Thymus (tissue), 11 donors: Measurements from ENCODE around the gene SPRR3. TPM values are rescaled to one million over a fixed set of nuclear protein-coding genes. Genes with fewer than 3 reads are reported as not detected.
"Not testable (repeated sequence)": the region's sequence is repeated elsewhere in the genome, so short reads cannot be mapped to it uniquely, and the experiment has no call there.

ENCODE experiments used
- DNase-seq, 9 donors: peaks; one replicate each; pipeline ENCODE4 v3.0.0-alpha.2; 2013; ENCODE audit warnings: low spot score in 9 of 9, low read depth in 6 of 9, missing footprints in 1 of 9
- H3K27ac ChIP-seq, 2 donors: one replicate each; pipeline ENCODE4 v1.5.1; 2013; ENCODE audit warnings: control low read depth in 1 of 2, low read depth in 1 of 2, low read length in 1 of 2, mild to moderate bottlenecking in 1 of 2, moderate library complexity in 1 of 2
- H3K27me3 ChIP-seq, 2 donors: one replicate each; pipeline ENCODE4 v1.5.1; 2013; ENCODE audit warnings: low read length in 1 of 2; ENCODE audit not compliant: control insufficient read depth in 2 of 2, insufficient read depth in 1 of 2
- H3K36me3 ChIP-seq, 2 donors: one replicate each; pipeline ENCODE4 v1.5.1; 2013; ENCODE audit warnings: low read length in 1 of 2, mild to moderate bottlenecking in 1 of 2, moderate library complexity in 1 of 2; ENCODE audit not compliant: control insufficient read depth in 2 of 2, insufficient read depth in 2 of 2
- H3K4me1 ChIP-seq, 2 donors: one replicate each; pipeline ENCODE4 v1.5.1; 2013; ENCODE audit warnings: low read length in 2 of 2; ENCODE audit not compliant: control insufficient read depth in 2 of 2, insufficient read depth in 2 of 2
- H3K4me3 ChIP-seq, 2 donors: one replicate each; pipeline ENCODE4 v1.5.1; 2013; ENCODE audit warnings: low read length in 2 of 2, control low read depth in 1 of 2, mild to moderate bottlenecking in 1 of 2
- H3K9me3 ChIP-seq, 2 donors: one replicate each; pipeline ENCODE4 v1.5.1; 2013; ENCODE audit warnings: low read length in 1 of 2, mild to moderate bottlenecking in 1 of 2; ENCODE audit not compliant: control insufficient read depth in 2 of 2, insufficient read depth in 1 of 2
- WGBS: extraction: QIAGEN DNeasy Blood & Tissue Kit; methylation state at CpG from one replicate; pipeline ENCODE4 v1.1.7; 2013; 5-methylcytosine and 5-hydroxymethylcytosine counted together
- polyA plus RNA-seq: library from polyadenylated mRNA; stranded (reverse); fragments of 200-250 nt; gene quantifications from one replicate; pipeline ENCODE4 v1.2.3, GENCODE V29; 2013
- total RNA-seq: library from RNA; stranded (reverse); fragments of 120-200 nt; gene quantifications from one replicate; pipeline ENCODE4 v1.2.4, GENCODE V29; 2013
- donor health status: healthy.

Gene SPRR3
- total and polyA plus RNA-seq, 2 donors, result 0.28 to 9.7 TPM

DNA sequence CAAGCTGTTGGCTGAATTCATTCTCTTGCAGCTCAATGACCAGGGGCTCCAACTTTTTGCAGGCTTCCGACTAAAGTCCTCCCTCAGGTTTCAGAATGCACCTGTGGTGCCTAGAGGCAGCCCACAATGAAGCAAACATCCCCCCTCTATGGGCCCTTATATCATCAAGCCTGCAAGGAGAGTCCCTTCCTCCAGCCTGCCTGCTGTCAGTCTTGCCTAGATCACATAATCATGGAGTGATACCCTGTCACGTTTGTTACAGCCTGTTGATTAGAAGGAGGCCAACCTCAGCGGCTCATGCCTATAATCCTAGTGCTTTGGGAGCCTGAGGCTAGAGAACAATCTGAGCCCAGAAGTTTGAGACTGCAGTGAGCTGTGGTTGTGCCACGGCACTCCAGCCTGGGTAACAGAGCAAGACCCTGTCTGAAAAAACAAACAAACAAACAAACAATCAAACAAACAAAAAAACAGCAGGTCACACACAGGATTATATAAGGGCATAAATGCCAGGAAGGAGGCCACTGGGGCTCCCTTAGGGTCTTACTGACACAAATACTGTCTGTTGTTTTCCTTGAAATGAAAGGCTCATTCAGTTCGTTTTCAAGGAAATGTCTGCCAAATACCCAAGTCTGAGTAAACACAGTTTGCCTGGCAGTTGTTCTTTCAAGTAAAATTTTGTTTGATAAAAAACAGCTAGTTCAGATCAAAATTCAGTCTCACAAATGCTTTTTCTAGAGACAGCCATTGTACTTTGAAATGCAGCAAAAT lies 4.7 kb upstream of the SPRR3 start:
- Histone ChIP-seq H3K27me3 (no peaks in the 10 kb centered on the region), H3K9me3 (no peaks in the 10 kb centered on the region), H3K36me3 (no peaks in the 10 kb centered on the region), H3K4me1 (no peaks in the 10 kb centered on the region), H3K27ac (no peak overlapping the region), H3K4me3 (no peak overlapping the region)
- 23% methylated on average over 5 of the region's 5 CpGs for WGBS
- DNase-seq, result no peak

DNA sequence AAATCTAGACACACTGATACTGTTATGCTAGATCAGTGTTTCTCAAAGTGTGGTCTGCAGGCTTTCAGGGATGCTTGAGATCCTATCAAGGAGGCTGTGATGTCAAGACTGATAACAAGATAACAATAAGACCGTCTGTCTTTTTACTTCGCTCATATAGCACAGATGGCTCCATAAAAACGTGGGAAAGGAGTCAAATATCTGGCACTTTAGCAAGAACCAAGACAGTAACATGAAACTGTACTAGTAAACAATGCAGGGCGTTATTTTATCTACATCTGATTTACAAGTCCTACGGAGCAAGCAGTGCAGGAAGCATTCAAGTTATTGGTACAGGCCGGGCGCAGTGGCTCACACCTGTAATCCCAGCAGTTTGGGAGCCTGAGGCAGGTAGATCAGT lies 3.6 kb upstream of the SPRR3 start:
- H3K4me3 ChIP-seq, result no peak overlapping the region
- H3K27me3 ChIP-seq, result no peaks in the 10 kb centered on the region
- H3K9me3 ChIP-seq, result no peaks in the 10 kb centered on the region
- H3K36me3 ChIP-seq, result no peaks in the 10 kb centered on the region
- DNase-seq, result no peak
- H3K27ac ChIP-seq, result no peak overlapping the region
- WGBS, result 56% methylated on average over 7 of the region's 7 CpGs
- no peaks in the 10 kb centered on the region for H3K4me1 ChIP-seq

- Histone ChIP-seq H3K4me3 (no peak overlapping the region), H3K36me3 (no peaks in the 10 kb centered on the region), H3K4me1 (no peaks in the 10 kb centered on the region), H3K9me3 (no peaks in the 10 kb centered on the region), H3K27ac (no peak overlapping the region), H3K27me3 (no peaks in the 10 kb centered on the region)
- no peak for DNase-seq
- WGBS, result 91% methylated on average over 4 of the region's 4 CpGs
Observed at GRCh38 chr1:152998476-152998875, 3.1 kb upstream of the SPRR3 start.

GRCh38 chr1:152999818-153000217 lies 1.7 kb upstream of the SPRR3 start:
- H3K4me3 ChIP-seq, result no peak overlapping the region
- 84% methylated on average over 6 of the region's 6 CpGs for WGBS
- no peaks in the 10 kb centered on the region for H3K27me3 ChIP-seq
- H3K9me3 ChIP-seq, result no peaks in the 10 kb centered on the region
- no peaks in the 10 kb centered on the region for H3K36me3 ChIP-seq
- no peak for DNase-seq
- H3K27ac ChIP-seq, result no peak overlapping the region
- H3K4me1 ChIP-seq, result no peaks in the 10 kb centered on the region

DNA sequence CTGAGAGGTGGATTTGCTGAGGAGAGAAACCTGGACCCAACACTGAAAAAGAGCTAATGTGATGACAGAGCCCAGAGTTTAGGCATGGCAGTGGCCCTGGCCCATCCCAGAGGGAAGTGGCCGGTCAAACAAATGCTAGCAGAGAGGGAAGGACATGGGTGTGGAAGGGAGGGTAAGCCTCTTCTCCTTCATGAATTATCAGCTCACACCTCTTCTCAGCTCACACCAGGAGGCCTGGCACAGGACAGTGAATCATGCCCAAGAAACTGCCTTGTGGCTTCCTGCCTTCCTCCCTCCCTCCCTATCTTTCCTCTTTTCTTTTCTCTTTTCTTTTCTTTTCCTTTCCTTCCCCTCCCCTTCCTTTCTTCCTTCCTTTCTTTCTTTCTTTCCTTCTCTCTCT lies 1.3 kb upstream of the SPRR3 start:
- Histone ChIP-seq H3K9me3 (no peaks in the 10 kb centered on the region), H3K27me3 (no peaks in the 10 kb centered on the region), H3K4me3 (no peak overlapping the region), H3K27ac (no peak overlapping the region), H3K4me1 (no peaks in the 10 kb centered on the region), H3K36me3 (no peaks in the 10 kb centered on the region)
- DNase-seq, result no peak
- WGBS, result 100% methylated on average over 1 of the region's 1 CpG

DNA sequence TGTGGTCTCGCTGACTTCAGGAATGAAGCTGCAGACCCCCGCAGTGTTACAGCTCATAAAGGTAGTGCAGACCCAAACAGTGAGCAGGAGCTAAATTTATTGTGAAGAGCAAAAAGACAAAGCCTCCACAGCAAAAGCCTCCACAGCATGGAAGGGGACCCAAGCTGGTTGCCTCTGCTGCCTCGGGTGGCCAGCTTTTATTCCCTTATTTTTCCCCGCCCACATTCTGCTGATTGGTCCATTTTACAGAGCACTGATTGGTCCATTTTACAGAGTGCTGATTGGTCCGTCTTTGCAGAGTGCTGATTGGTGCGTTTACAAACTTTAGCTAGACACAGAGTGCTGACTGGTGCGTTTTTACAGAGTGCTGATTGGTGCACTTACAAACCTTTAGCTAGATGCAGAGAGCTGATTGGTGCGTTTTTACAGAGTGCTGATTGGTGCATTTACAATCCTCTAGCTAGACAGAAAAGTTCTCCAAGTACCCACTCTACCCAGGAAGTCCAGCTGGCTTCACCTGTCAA lies 9.7 kb downstream of the SPRR3 start:
- not testable (repeated sequence) for DNase-seq, H3K4me1 ChIP-seq, H3K27me3 ChIP-seq, H3K4me3 ChIP-seq, H3K27ac ChIP-seq, H3K9me3 ChIP-seq, H3K36me3 ChIP-seq
- WGBS, result 93% methylated on average over 8 of the region's 8 CpGs

DNA sequence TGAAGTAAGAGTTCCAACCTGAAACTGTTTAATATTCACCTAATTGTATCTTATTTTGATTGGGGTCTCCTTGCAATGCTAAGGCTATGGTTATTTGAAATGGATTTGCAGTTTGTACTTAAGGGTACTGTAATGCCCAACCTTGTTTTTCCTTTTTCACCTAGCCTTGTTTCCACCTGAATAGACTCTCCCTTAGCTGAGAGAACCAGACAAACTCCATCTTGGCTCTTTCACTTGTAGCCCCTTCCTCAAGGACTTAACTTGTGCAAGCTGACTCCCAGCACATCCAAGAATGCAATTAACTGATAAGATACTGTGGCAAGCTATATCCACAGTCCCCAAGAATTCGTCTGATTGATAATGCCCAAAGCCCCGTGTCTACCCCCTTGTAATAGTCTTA lies 20.3 kb downstream of the SPRR3 start:
- DNase-seq, H3K4me3 ChIP-seq, H3K27ac ChIP-seq, H3K36me3 ChIP-seq, H3K27me3 ChIP-seq, H3K4me1 ChIP-seq, H3K9me3 ChIP-seq: not testable (repeated sequence)
- 41% methylated on average over 2 of the region's 2 CpGs for WGBS

DNA sequence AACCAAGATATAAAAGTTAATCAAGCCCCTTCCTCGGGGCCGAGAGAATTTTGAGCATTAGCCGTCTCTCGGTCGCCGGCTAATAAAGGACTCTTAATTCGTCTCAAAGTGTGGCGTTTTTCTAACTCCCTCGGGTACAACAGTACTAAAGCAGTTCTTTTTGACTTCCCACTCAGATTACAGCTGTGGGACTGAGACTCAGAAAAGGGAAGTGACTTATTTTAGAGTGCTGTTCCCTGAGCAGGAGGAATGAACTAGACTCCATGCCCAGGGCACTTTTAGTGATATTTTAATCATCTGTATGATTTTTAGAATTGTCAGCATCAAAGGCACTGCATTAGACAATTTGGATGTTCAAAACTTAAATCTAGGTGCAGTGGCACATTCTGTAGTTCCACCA lies 20.8 kb downstream of the SPRR3 start:
- H3K27me3 ChIP-seq, H3K36me3 ChIP-seq: not testable (repeated sequence)
- 44% methylated on average over 9 of the region's 9 CpGs for WGBS

GRCh38 chr1:153023109-153023508 lies 21.6 kb downstream of the SPRR3 start:
- Histone ChIP-seq H3K4me3 (no peak overlapping the region), H3K27ac (no peak overlapping the region), H3K36me3 (no peaks in the 10 kb centered on the region), H3K27me3 (no peaks in the 10 kb centered on the region), H3K4me1 (no peaks in the 10 kb centered on the region), H3K9me3 (no peaks in the 10 kb centered on the region)
- DNase-seq, result no peak
- WGBS, result 95% methylated on average over 7 of the region's 7 CpGs

More for the DNA sequence above, 20.8 kb downstream of the SPRR3 start:
- H3K9me3 ChIP-seq, H3K4me1 ChIP-seq, H3K27ac ChIP-seq, H3K4me3 ChIP-seq, DNase-seq: not testable (repeated sequence)
